GM23338 (cell line): Measurements from ENCODE around the gene DDX39A. TPM values are rescaled to one million over a fixed set of nuclear protein-coding genes. Genes with fewer than 3 reads are reported as not detected.
A peak's percentile ranks its signal among the peaks of the same experiment; 100 is the strongest.

ENCODE experiments used
- ATAC-seq: fragments of 200-7000 bp; cut with Tn5 transposase; 3 replicates; pipeline ENCODE4 v1.9.1; 2020
- DNase-seq: peaks from one replicate; pipeline ENCODE4 v3.0.0-alpha.2; 2015; ENCODE audit warnings: low spot score
- H2AFZ ChIP-seq: fragments of 200-600 bp; sonication (generic); 2 replicates; pipeline ENCODE4 v1.8.0; 2016; ENCODE audit warnings: antibody characterized with exemption, mild to moderate bottlenecking, moderate library complexity
- H3F3A ChIP-seq: fragments of 200-600 bp; sonication (generic); replicated peaks from 2 replicates; pipeline ENCODE4 v1.8.0; 2017; ENCODE audit warnings: antibody characterized with exemption, mixed run types, low read depth
- H3K27ac ChIP-seq: fragments of 200-600 bp; sonication (generic); 2 replicates; pipeline ENCODE4 v1.6.1; 2016; ENCODE audit warnings: low read depth
- H3K27me3 ChIP-seq: fragments of 200-600 bp; sonication (generic); 2 replicates; pipeline ENCODE4 v1.8.0; 2016; ENCODE audit warnings: mild to moderate bottlenecking, mixed run types, moderate library complexity; ENCODE audit not compliant: insufficient read depth
- H3K36me3 ChIP-seq: fragments of 200-600 bp; sonication (generic); 2 replicates; pipeline ENCODE4 v1.8.0; 2016; ENCODE audit warnings: mild to moderate bottlenecking; ENCODE audit not compliant: insufficient read depth
- H3K4me1 ChIP-seq: fragments of 200-600 bp; sonication (generic); 2 replicates; pipeline ENCODE4 v1.8.0; 2016; ENCODE audit warnings: mild to moderate bottlenecking, moderate library complexity; ENCODE audit not compliant: insufficient read depth
- H3K4me2 ChIP-seq: fragments of 200-600 bp; sonication (generic); 2 replicates; pipeline ENCODE4 v1.7.1; 2017; ENCODE audit warnings: mixed run types
- H3K4me3 ChIP-seq: fragments of 200-600 bp; sonication (generic); 2 replicates; pipeline ENCODE4 v1.6.1; 2016; ENCODE audit warnings: mixed run types
- H3K79me2 ChIP-seq: fragments of 200-600 bp; sonication (generic); replicated peaks from 2 replicates; pipeline ENCODE4 v1.8.0; 2017; ENCODE audit warnings: mild to moderate bottlenecking; ENCODE audit not compliant: insufficient read depth
- H3K9me2 ChIP-seq: fragments of 200-600 bp; sonication (generic); 2 replicates; pipeline ENCODE4 v1.8.0; 2017; ENCODE audit not compliant: insufficient read depth
- H4K20me1 ChIP-seq: fragments of 200-600 bp; sonication (generic); replicated peaks from 2 replicates; pipeline ENCODE4 v1.8.0; 2017; ENCODE audit warnings: mild to moderate bottlenecking; ENCODE audit not compliant: insufficient read depth
- H3K27ac Mint-ChIP-seq: 2 replicates; pipeline ENCODE4 v1.8.0; 2020; ENCODE audit warnings: inconsistent platforms, mild to moderate bottlenecking, moderate library complexity, mixed read lengths
- H3K27me3 Mint-ChIP-seq: 3 replicates; pipeline ENCODE4 v1.8.0; 2022; ENCODE audit warnings: low read depth, mild to moderate bottlenecking, moderate library complexity, mixed read lengths, inconsistent platforms; ENCODE audit not compliant: insufficient read depth, poor library complexity
- H3K36me3 Mint-ChIP-seq: 3 replicates; pipeline ENCODE4 v1.8.0; 2021; ENCODE audit warnings: low read depth, mild to moderate bottlenecking, inconsistent platforms, moderate library complexity, mixed read lengths
- H3K4me1 Mint-ChIP-seq: 3 replicates; pipeline ENCODE4 v1.8.0; 2020; ENCODE audit warnings: mild to moderate bottlenecking, inconsistent platforms, mixed read lengths
- H3K4me3 Mint-ChIP-seq: 3 replicates; pipeline ENCODE4 v1.8.0; 2021; ENCODE audit warnings: moderate library complexity, mild to moderate bottlenecking, inconsistent platforms, mixed read lengths
- H3K9me3 Mint-ChIP-seq: 3 replicates; pipeline ENCODE4 v1.8.0; 2020; ENCODE audit warnings: moderate library complexity, mild to moderate bottlenecking, inconsistent platforms, mixed read lengths
- CREB1 ChIP-seq: fragments of 250-450 bp; sonication (Bioruptor Pico); IDR thresholded peaks from 2 replicates; pipeline ENCODE4 v1.5.0; 2020; ENCODE audit warnings: low read depth, mild to moderate bottlenecking, moderate library complexity
- ETS1 ChIP-seq: IDR thresholded peaks from 2 replicates; pipeline ENCODE4 v1.6.1; 2016; ENCODE audit warnings: antibody characterized with exemption
- EZH2 ChIP-seq: fragments of 200-600 bp; sonication (generic); IDR thresholded peaks from one replicate; pipeline ENCODE4 v1.8.0; 2017; ENCODE audit warnings: antibody characterized with exemption, mild to moderate bottlenecking, low read depth; ENCODE audit not compliant: unreplicated experiment
- EZH2phosphoT487 ChIP-seq: fragments of 200-600 bp; sonication (generic); IDR thresholded peaks from one replicate; pipeline ENCODE4 v1.8.1; 2018; ENCODE audit warnings: antibody characterized with exemption; ENCODE audit not compliant: unreplicated experiment
- JUNB ChIP-seq: IDR thresholded peaks from one replicate; pipeline ENCODE4 v1.6.1; 2016; ENCODE audit warnings: antibody characterized with exemption; ENCODE audit not compliant: unreplicated experiment
- NANOG ChIP-seq: IDR thresholded peaks from 2 replicates; pipeline ENCODE4 v1.6.1; 2016; ENCODE audit warnings: antibody characterized with exemption, borderline replicate concordance
- POLR2AphosphoS5 ChIP-seq: IDR thresholded peaks from 2 replicates; pipeline ENCODE4 v1.6.1; 2016; ENCODE audit warnings: antibody characterized with exemption, low read depth
- STAT1 ChIP-seq: IDR thresholded peaks from one replicate; pipeline ENCODE4 v1.6.1; 2016; ENCODE audit warnings: antibody characterized with exemption; ENCODE audit not compliant: unreplicated experiment
- ZNF114 ChIP-seq: fragments of 250-450 bp; sonication (Bioruptor Pico); IDR thresholded peaks from 2 replicates; pipeline ENCODE4 v1.5.0; 2020; ENCODE audit warnings: mild to moderate bottlenecking, moderate library complexity
- polyA plus RNA-seq: library from polyadenylated mRNA; unstranded; fragments of >200 nt; fragmentation: Nextera tagmentation; extraction: Ambion mirVana; gene quantifications from 2 replicates; pipeline ENCODE4 v1.2.1, GENCODE V29; 2016
- total RNA-seq: library from RNA; depleted of rRNA; stranded (reverse); fragments of >200 nt; shearing (Covaris generic); gene quantifications from 2 replicates; pipeline ENCODE4 v1.2.3, GENCODE V29; 2014
- TF ChIP-seq, protein P1 (sequence below): IDR thresholded peaks from one replicate; pipeline ENCODE4 v1.6.1; 2018; ENCODE audit warnings: antibody characterized with exemption; ENCODE audit not compliant: unreplicated experiment
- TF ChIP-seq, protein P2 (sequence below), 2 experiments: fragments of 200-600 bp in 1 of 2; sonication (generic) in 1 of 2; conservative IDR thresholded peaks; 2 replicates each; pipeline versions ENCODE4 v1.5.1 to v1.6.1; 2016 to 2017; ENCODE audit warnings: antibody characterized with exemption in 2 of 2, low read depth in 2 of 2, mild to moderate bottlenecking in 2 of 2, moderate library complexity in 1 of 2

DDX39A gene
- total and polyA plus RNA-seq, 2 experiments from 2014 or later: 195 to 196 TPM

- Histone ChIP-seq H3K79me2 (no peaks in the 10 kb centered on the region), H3K27me3 (no peaks in the 10 kb centered on the region), H3F3A (peaks cover 8% of the 10 kb centered on the region; the same call in 1 of the 2 replicates), H4K20me1 (no peaks in the 10 kb centered on the region), H3K36me3 (no peaks in the 10 kb centered on the region), H3K27ac (no peak overlapping the region), H3K9me2 (no peaks in the 10 kb centered on the region), H3K4me2 (no peak overlapping the region), H3K4me3 (no peak overlapping the region), H2AFZ (no peak overlapping the region), H3K4me1 (peaks cover 11% of the 10 kb centered on the region; the same call in 1 of the 2 replicates)
- H3K27ac Mint-ChIP-seq: peak overlapping the region; percentile 57; the same call in 1 of the 2 replicates
- peaks cover 18% of the 10 kb centered on the region for H3K27me3 Mint-ChIP-seq
- no peak for TF ChIP-seq CREB1 (CRISPR knock-in tag)
- TF ChIP-seq, protein P1, sequence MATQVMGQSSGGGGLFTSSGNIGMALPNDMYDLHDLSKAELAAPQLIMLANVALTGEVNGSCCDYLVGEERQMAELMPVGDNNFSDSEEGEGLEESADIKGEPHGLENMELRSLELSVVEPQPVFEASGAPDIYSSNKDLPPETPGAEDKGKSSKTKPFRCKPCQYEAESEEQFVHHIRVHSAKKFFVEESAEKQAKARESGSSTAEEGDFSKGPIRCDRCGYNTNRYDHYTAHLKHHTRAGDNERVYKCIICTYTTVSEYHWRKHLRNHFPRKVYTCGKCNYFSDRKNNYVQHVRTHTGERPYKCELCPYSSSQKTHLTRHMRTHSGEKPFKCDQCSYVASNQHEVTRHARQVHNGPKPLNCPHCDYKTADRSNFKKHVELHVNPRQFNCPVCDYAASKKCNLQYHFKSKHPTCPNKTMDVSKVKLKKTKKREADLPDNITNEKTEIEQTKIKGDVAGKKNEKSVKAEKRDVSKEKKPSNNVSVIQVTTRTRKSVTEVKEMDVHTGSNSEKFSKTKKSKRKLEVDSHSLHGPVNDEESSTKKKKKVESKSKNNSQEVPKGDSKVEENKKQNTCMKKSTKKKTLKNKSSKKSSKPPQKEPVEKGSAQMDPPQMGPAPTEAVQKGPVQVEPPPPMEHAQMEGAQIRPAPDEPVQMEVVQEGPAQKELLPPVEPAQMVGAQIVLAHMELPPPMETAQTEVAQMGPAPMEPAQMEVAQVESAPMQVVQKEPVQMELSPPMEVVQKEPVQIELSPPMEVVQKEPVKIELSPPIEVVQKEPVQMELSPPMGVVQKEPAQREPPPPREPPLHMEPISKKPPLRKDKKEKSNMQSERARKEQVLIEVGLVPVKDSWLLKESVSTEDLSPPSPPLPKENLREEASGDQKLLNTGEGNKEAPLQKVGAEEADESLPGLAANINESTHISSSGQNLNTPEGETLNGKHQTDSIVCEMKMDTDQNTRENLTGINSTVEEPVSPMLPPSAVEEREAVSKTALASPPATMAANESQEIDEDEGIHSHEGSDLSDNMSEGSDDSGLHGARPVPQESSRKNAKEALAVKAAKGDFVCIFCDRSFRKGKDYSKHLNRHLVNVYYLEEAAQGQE: no peak
- no peaks in the 10 kb centered on the region; the same call in 1 of the 3 replicates for H3K9me3 Mint-ChIP-seq
- no peak overlapping the region for H3K4me3 Mint-ChIP-seq
- ATAC-seq (no peak), DNase-seq (no peak)
- no peaks in the 10 kb centered on the region for H3K36me3 Mint-ChIP-seq
- peaks cover 21% of the 10 kb centered on the region for H3K4me1 Mint-ChIP-seq
Measured at GRCh38 chr19:14383661-14384555, 35.2 kb downstream of the DDX39A start.

GRCh38 chr19:14381689-14382474 lies 37.3 kb downstream of the DDX39A start:
- peaks cover 16% of the 10 kb centered on the region; the same call in 1 of the 2 replicates for H3K4me1 ChIP-seq
- Mint-ChIP-seq H3K27ac (no peak overlapping the region), H3K36me3 (no peaks in the 10 kb centered on the region), H3K4me3 (peak overlapping the region; percentile 55; the same call in 2 of the 3 replicates), H3K4me1 (peaks cover 28% of the 10 kb centered on the region), H3K27me3 (peaks cover 16% of the 10 kb centered on the region), H3K9me3 (no peaks in the 10 kb centered on the region; the same call in 2 of the 3 replicates)
- H3K27ac ChIP-seq: no peak overlapping the region
- H3K4me2 ChIP-seq: peak overlapping the region; percentile 78
- H3K27me3 ChIP-seq: no peaks in the 10 kb centered on the region
- H4K20me1 ChIP-seq: no peaks in the 10 kb centered on the region
- no peak for DNase-seq
- H3K9me2 ChIP-seq: no peaks in the 10 kb centered on the region
- peaks cover 12% of the 10 kb centered on the region; the same call in 1 of the 2 replicates for H3F3A ChIP-seq
- H3K4me3 ChIP-seq: peak overlapping the region; percentile 55
- no peaks in the 10 kb centered on the region for H3K79me2 ChIP-seq
- ATAC-seq: no peak
- H2AFZ ChIP-seq: peak overlapping the region; percentile 91
- no peaks in the 10 kb centered on the region for H3K36me3 ChIP-seq
- TF ChIP-seq JUNB: no peak
- no peak for TF ChIP-seq ZNF114 (CRISPR knock-in tag)
- TF ChIP-seq, protein P2, sequence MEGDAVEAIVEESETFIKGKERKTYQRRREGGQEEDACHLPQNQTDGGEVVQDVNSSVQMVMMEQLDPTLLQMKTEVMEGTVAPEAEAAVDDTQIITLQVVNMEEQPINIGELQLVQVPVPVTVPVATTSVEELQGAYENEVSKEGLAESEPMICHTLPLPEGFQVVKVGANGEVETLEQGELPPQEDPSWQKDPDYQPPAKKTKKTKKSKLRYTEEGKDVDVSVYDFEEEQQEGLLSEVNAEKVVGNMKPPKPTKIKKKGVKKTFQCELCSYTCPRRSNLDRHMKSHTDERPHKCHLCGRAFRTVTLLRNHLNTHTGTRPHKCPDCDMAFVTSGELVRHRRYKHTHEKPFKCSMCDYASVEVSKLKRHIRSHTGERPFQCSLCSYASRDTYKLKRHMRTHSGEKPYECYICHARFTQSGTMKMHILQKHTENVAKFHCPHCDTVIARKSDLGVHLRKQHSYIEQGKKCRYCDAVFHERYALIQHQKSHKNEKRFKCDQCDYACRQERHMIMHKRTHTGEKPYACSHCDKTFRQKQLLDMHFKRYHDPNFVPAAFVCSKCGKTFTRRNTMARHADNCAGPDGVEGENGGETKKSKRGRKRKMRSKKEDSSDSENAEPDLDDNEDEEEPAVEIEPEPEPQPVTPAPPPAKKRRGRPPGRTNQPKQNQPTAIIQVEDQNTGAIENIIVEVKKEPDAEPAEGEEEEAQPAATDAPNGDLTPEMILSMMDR (conservative IDR thresholded peaks at IDR 0.05; ENCODE audit: low read depth in 2 of 2): no peak
- TF ChIP-seq, protein P1: no peak
- TF ChIP-seq CREB1 (CRISPR knock-in tag): no peak
- TF ChIP-seq STAT1: no peak
- no peak for TF ChIP-seq NANOG
- TF ChIP-seq EZH2phosphoT487: no peak
- TF ChIP-seq ETS1: no peak
- TF ChIP-seq POLR2AphosphoS5: no peak
- no peak for TF ChIP-seq EZH2
